Keratinocyte (primary cell): ENCODE results near the gene EPHA6. TPM values are rescaled to one million over a fixed set of nuclear protein-coding genes. Genes with fewer than 3 reads are reported as not detected.

Experiments used
- DNase-seq: peaks from one replicate; pipeline ENCODE4 v3.0.0-alpha.2; 2011; ENCODE audit warnings: low read depth, missing footprints, low spot score
- FAIRE-seq: peaks from 2 replicates; lab custom pipeline; 2011; peaks lifted over from hg19 to GRCh38; lab: Jason Lieb, UNC
- H2AFZ ChIP-seq: 2 replicates; pipeline ENCODE4 v1.6.0; 2012; ENCODE audit warnings: low read length, control low read depth, inconsistent platforms; ENCODE audit not compliant: control insufficient read depth
- H3K27ac ChIP-seq: 2 replicates; pipeline ENCODE4 v1.5.1; 2011; ENCODE audit warnings: low read length; ENCODE audit not compliant: control insufficient read depth, insufficient read depth
- H3K27me3 ChIP-seq: 3 replicates; pipeline ENCODE4 v1.6.0; 2011; ENCODE audit warnings: low read length; ENCODE audit not compliant: control insufficient read depth, insufficient read depth; ENCODE audit errors: extremely low read depth
- H3K36me3 ChIP-seq, 2 experiments: 2 replicates in 1 of 2; 3 replicates in 1 of 2; pipeline ENCODE4 v1.5.1; 2011; ENCODE audit warnings: low read length in 2 of 2, mild to moderate bottlenecking in 1 of 2; ENCODE audit not compliant: control insufficient read depth in 2 of 2, insufficient read depth in 2 of 2; ENCODE audit errors: extremely low read depth in 1 of 2
- H3K4me1 ChIP-seq: 3 replicates; pipeline ENCODE4 v1.5.1; 2011; ENCODE audit warnings: low read length; ENCODE audit not compliant: control insufficient read depth, insufficient read depth; ENCODE audit errors: extremely low read depth
- H3K4me2 ChIP-seq: 3 replicates; pipeline ENCODE4 v1.6.0; 2011; ENCODE audit warnings: low read depth, low read length; ENCODE audit not compliant: control insufficient read depth, insufficient read depth; ENCODE audit errors: extremely low read depth
- H3K4me3 ChIP-seq, 3 experiments: fragments of 200-600 bp in 1 of 3; sonication (generic) in 1 of 3; 2 replicates in 2 of 3; 3 replicates in 1 of 3; pipeline ENCODE4 v1.5.1; 2011 to 2016; ENCODE audit warnings: low read length in 3 of 3, mild to moderate bottlenecking in 3 of 3, control low read depth in 2 of 3, inconsistent platforms in 1 of 3, low read depth in 1 of 3, mixed read lengths in 1 of 3, mixed run types in 1 of 3, moderate library complexity in 1 of 3; ENCODE audit not compliant: control insufficient read depth in 2 of 3, insufficient read depth in 2 of 3; ENCODE audit errors: extremely low read depth in 1 of 3
- H3K79me2 ChIP-seq: 2 replicates; pipeline ENCODE4 v1.6.0; 2012; ENCODE audit warnings: low read length; ENCODE audit not compliant: control insufficient read depth, insufficient read depth
- H3K9ac ChIP-seq: 3 replicates; pipeline ENCODE4 v1.6.0; 2011; ENCODE audit warnings: low read length; ENCODE audit not compliant: control insufficient read depth, insufficient read depth; ENCODE audit errors: extremely low read depth
- H3K9me1 ChIP-seq: 3 replicates; pipeline ENCODE4 v1.6.0; 2011; ENCODE audit warnings: low read length; ENCODE audit not compliant: control insufficient read depth, insufficient read depth; ENCODE audit errors: extremely low read depth
- H3K9me3 ChIP-seq: 2 replicates; pipeline ENCODE4 v1.5.1; 2012; ENCODE audit warnings: low read depth, low read length; ENCODE audit not compliant: control insufficient read depth
- H4K20me1 ChIP-seq: 3 replicates; pipeline ENCODE4 v1.6.0; 2011; ENCODE audit warnings: low read length; ENCODE audit not compliant: control insufficient read depth, insufficient read depth; ENCODE audit errors: extremely low read depth
- EZH2 ChIP-seq: IDR thresholded peaks from one replicate; pipeline ENCODE4 v1.6.1; 2012; ENCODE audit warnings: inconsistent platforms, mild to moderate bottlenecking, low read length, moderate library complexity
- dilution Hi-C: fragments of 300-500 bp; cut with MboI; formaldehyde crosslinking; loops from one replicate; pipeline ENCODE4 v1.7.0; 2020; ENCODE audit warnings: low sequenced_read_pairs; ENCODE audit not compliant: extremely low pct_ligation_motif_present
- polyA plus RNA-seq, 5 experiments: library from polyadenylated mRNA; depleted of rRNA in 3 of 5; stranded (reverse) in 3 of 5; stranded (forward) in 1 of 5; unstranded in 1 of 5; fragments of >200 nt; gene quantifications; 1 replicate in 1 of 5; 2 replicates in 3 of 5; 3 replicates in 1 of 5; pipeline versions ENCODE4 v1.2.1 to v1.2.3, GENCODE V29; 2011 to 2012; ENCODE audit warnings: missing spikeins in 2 of 5, low read depth in 1 of 5, low replicate concordance in 1 of 5
- TF ChIP-seq, protein P1 (sequence below), 3 experiments: IDR thresholded peaks in 1 of 3; conservative IDR thresholded peaks in 1 of 3; optimal IDR thresholded peaks in 1 of 3; 2 replicates in 2 of 3; 3 replicates in 1 of 3; pipeline versions ENCODE3 to v1.5.1; 2011; ENCODE audit warnings: low read length in 3 of 3, mild to moderate bottlenecking in 3 of 3, moderate library complexity in 2 of 3, control low read depth in 1 of 3, inconsistent platforms in 1 of 3; ENCODE audit not compliant: insufficient read depth in 2 of 3; ENCODE audit errors: extremely low read depth in 1 of 3

Gene EPHA6
- polyA plus RNA-seq, 1 donor (not counting 4 experiments of a cell fraction or from before 2014, with no cell fraction given): not detected

GRCh38 chr3:97043411-97043810 is 229.0 kb downstream of the EPHA6 start:
- Histone ChIP-seq H4K20me1 (no peaks in the 10 kb centered on the region), H3K27me3 (no peaks in the 10 kb centered on the region), H2AFZ (no peak overlapping the region), H3K9ac (no peak overlapping the region), H3K27ac (no peak overlapping the region), H3K4me2 (no peak overlapping the region), H3K9me3 (no peaks in the 10 kb centered on the region), H3K4me1 (no peaks in the 10 kb centered on the region), H3K9me1 (no peaks in the 10 kb centered on the region), H3K4me3 (no peak overlapping the region), H3K79me2 (no peaks in the 10 kb centered on the region), H3K36me3 (no peaks in the 10 kb centered on the region)
- FAIRE-seq: no peak
- dilution Hi-C loops: no loop called here
- TF ChIP-seq EZH2: no peak
- TF ChIP-seq, protein P1, sequence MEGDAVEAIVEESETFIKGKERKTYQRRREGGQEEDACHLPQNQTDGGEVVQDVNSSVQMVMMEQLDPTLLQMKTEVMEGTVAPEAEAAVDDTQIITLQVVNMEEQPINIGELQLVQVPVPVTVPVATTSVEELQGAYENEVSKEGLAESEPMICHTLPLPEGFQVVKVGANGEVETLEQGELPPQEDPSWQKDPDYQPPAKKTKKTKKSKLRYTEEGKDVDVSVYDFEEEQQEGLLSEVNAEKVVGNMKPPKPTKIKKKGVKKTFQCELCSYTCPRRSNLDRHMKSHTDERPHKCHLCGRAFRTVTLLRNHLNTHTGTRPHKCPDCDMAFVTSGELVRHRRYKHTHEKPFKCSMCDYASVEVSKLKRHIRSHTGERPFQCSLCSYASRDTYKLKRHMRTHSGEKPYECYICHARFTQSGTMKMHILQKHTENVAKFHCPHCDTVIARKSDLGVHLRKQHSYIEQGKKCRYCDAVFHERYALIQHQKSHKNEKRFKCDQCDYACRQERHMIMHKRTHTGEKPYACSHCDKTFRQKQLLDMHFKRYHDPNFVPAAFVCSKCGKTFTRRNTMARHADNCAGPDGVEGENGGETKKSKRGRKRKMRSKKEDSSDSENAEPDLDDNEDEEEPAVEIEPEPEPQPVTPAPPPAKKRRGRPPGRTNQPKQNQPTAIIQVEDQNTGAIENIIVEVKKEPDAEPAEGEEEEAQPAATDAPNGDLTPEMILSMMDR (optimal IDR thresholded peaks at IDR 0.05 in 1 of 3, IDR thresholded peaks at IDR 0.05 in 1 of 3, conservative IDR thresholded peaks at IDR 0.05 in 1 of 3; ENCODE audit: extremely low read depth in 1 of 3, insufficient read depth in 2 of 3, low read length in 3 of 3): no peak
- no peak for DNase-seq

DNA sequence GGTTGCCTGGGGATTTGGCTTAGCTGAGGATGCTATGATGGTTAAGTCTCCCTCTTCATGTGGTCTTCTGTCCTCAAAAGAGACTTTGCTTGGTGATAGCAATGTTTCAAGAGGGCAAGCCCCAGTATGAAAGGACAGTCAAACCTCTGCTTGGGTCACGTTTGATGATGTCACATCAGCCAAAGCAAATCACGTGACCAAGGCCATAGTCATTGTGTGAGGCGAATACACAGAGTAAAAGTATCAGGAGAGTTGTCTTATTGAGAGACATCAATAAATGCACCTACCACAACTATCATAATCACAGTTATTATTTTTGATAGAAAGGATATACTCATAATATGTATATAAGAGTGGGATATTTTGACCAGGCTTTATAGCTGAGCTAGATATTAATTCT is 243.0 kb downstream of the EPHA6 start:
- Histone ChIP-seq H3K27me3 (no peaks in the 10 kb centered on the region), H4K20me1 (no peaks in the 10 kb centered on the region), H3K4me3 (no peak overlapping the region), H3K36me3 (no peaks in the 10 kb centered on the region), H3K27ac (no peak overlapping the region), H3K4me2 (no peak overlapping the region), H3K9me1 (no peaks in the 10 kb centered on the region), H3K79me2 (no peaks in the 10 kb centered on the region), H3K9ac (no peak overlapping the region), H3K9me3 (no peaks in the 10 kb centered on the region), H2AFZ (no peak overlapping the region), H3K4me1 (no peaks in the 10 kb centered on the region)
- FAIRE-seq: no peak
- TF ChIP-seq EZH2: no peak
- TF ChIP-seq, protein P1 (optimal IDR thresholded peaks at IDR 0.05 in 1 of 3, IDR thresholded peaks at IDR 0.05 in 1 of 3, conservative IDR thresholded peaks at IDR 0.05 in 1 of 3; ENCODE audit: extremely low read depth in 1 of 3, insufficient read depth in 2 of 3, low read length in 3 of 3): no peak
- no peak for DNase-seq
- dilution Hi-C loops: no loop called here
